ENCODE measurements around the gene MRPL55.
A peak's percentile ranks its signal among the peaks of the same experiment; 100 is the strongest.

MRPL55 gene

DNA sequence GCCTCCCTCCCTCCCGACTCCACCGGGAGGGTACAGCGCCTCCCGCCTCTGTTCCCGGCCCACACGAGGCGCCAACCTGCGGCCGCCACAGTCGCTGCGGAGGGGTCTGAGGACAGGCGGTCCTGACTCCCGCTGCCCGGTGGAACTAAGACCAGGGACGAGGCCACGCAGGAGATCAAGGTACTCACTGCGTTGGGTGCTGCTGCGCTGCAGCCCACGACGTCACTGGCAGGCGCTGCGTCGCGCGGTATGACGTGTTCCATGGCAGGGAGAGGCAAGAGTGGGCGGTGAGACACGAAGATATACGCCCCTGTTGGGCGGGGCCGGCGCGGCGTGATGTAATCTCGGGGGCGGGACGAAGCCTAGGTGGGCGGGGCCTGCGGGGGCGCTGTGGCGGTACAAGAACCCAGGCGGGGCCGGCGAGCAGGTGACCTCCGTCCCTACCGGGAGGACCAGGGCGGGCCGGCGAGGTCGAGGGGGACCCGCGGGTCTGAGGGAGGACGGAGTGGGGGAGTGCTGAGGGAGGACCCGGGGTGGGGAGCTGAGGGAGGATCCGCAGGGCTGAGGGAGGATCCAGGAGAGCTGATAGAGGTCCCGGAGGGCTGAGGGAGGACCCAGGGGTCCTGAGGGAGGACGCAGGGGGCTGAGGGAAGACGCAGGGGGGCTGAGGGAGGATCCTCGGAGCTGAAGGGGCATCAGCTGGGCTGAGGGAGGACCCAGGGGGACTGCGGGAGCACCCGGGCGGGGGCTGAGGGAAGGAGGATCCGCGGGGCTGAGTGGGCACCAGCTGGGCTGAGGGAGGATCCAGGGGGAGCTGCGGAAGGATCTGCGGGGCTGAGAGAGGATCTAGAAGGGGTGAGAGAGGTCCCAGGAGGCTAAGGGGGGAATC, at the start of gene MRPL55:
TSS of gene MRPL55 (minus strand) at position 227 of the 889 bp plus-strand sequence. CDS start 1,039 bp downstream, outside the sequence.
- DNase-seq: peak; percentile 74

DNA sequence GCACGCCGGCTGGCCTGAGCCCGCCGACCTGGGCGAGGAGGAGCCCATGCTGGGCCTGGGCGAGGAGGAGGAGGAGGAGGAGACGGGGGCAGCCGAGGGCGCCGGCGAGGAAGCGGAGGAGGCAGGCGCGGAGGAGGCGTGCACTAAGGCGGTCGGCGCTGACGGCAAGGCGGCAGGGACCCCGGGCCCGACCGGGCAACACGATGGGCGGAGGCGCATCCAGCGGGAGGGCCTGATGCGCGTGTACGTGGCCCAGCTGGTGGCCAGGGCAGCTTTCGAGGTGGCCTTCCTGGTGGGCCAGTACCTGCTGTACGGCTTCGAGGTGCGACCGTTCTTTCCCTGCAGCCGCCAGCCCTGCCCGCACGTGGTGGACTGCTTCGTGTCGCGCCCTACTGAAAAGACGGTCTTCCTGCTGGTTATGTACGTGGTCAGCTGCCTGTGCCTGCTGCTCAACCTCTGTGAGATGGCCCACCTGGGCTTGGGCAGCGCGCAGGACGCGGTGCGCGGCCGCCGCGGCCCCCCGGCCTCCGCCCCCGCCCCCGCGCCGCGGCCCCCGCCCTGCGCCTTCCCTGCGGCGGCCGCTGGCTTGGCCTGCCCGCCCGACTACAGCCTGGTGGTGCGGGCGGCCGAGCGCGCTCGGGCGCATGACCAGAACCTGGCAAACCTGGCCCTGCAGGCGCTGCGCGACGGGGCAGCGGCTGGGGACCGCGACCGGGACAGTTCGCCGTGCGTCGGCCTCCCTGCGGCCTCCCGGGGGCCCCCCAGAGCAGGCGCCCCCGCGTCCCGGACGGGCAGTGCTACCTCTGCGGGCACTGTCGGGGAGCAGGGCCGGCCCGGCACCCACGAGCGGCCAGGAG, 49.3 kb upstream of the MRPL55 start:
- no peak for DNase-seq

DNA sequence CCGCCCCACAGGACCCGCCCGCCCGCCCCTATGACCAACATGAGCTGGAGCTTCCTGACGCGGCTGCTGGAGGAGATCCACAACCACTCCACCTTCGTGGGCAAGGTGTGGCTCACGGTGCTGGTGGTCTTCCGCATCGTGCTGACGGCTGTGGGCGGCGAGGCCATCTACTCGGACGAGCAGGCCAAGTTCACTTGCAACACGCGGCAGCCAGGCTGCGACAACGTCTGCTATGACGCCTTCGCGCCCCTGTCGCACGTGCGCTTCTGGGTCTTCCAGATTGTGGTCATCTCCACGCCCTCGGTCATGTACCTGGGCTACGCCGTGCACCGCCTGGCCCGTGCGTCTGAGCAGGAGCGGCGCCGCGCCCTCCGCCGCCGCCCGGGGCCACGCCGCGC, 48.6 kb upstream of the MRPL55 start:
- DNase-seq: no peak

DNA sequence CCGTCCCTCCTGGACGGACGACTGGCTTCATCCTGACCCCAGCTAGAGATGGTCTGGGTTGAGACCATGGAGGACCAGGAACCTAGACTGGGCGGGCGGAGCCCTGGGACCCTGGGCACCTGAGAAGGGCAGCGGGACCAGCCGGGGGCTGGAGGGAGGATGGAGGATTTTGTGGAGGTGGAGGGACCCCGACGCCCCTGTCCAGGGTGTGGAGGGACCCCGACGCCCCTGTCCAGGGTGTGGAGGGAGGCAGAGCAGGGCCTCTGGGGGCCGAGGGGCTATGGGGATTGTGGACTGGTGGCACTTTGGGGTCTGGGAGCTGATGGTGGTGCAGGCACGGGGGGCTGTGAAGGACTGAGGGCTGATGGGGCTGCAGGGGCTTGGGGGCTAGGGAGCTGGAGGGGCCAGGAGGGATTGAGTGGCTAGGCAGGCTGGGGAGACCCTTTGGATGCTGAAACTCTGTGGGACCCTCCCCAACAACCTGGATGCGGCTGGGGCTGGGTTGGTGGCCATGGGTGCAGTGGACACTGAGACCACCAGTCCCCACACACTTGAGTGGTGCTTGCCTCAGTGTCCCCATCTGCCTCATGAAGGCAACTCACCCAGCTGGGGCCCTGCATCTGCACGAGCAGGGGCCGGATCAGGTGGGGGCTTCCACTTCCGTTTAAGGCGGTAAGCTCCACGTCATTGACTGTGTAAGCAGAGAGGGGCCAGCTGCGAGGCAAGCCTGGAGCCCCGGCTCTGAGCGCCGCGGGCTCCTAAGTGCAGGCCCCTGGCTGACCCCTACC, 48.0 kb upstream of the MRPL55 start:
- no peak for DNase-seq

DNA sequence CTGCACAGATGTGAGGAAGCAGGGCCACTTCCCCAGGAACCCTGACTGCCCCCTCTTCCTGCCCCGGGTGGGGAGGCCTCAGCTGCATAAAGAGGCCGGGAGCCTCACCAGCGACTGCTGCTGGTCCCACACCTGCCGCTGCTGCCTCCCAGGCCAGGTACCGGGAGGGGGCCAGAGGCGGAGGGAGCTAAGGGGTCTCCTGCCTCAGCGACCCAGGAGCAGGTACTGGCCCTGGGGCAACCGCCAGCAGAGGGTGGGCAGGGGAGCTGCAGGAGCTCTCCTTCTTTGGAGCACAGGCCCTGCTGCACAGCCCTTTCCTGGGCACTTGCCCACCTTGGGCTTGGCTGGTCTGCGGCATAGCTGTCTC, 47.4 kb upstream of the MRPL55 start:
- no peak for DNase-seq

DNA sequence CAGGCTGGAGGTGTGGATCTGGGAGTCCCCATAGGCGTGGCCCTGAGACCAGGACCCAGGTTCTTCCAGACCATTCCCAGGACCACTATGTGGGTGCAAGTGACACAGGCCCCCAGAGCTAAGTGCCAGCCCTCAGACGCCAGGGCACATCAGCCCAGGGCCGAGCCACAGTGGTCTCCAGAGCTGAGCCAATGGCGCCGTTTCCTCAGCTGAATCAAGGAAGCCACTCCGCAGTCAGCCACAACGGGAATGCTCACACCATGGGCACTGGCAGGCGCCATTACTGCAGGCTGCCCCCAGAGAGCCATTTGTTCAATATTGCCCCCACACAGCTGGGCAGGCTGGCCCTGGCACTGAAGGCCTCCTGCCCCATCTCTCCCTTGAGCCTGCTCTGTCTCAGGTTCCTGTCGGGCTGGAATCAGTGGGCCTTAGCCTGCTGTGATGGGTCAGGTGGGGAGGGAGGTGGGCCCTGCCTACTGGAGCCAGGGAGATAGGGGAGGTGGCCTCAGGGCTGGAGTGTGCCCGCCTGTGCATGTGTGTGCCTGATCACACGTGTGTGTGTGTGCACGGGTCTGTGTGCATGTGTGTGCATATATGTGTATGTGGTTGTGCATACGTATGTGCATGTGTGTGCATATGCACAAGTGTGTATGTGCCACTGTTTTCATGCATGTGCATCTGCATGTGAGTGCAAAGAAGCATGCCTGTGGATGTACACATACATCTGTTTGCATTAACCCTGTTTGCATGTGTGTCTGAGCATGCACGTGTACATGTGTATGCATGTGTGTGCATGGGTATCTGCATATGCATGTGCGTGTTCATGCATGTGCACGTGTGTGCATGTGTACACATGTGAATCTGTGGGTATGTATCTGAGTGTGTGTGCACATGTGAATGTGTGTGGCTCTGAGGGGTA, 46.8 kb upstream of the MRPL55 start:
- DNase-seq: no peak

DNA sequence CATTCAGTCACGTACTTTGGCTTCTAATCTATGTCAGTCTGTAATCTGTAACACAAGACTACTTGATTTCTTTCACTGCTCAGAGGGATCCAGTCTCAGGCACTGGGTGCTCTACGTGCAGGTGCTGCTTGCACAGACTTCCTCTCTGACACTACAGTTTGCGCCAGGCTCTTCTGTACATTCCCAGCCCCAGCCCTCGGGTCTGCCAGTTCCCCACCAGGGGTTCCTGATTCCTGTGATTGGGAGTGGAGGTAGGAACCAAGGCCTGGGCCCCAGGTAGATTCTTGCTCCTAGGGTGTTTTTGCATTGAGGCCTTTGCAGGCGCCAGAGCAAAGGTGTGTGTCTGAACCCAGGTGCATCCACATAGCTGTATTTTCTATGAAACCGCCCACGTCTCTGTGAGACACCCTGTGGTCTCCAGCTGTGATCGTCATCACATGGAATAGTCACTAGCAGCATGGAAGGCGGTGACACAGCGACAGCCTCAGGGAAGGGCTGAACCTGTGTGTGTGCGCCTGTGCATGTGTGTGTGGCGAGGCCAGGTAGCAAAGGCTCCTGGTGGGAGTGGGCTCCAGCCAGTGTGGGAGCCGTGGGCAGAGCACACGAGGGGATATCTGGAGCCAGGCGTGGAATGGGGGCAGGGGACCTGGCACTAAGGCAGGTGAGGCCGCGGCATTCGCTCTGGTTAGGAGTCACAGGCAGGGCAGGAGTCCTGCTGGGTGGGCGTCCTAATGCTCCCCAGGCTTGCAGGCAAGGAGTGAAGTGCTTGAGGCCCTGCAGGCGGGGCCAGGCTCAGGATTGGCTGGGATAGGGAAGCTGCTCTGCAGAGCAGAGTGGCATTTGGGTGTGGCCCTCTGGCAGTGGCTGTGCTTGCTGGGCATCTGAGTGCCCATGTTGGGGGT, 45.8 kb upstream of the MRPL55 start:
- DNase-seq: no peak

DNA sequence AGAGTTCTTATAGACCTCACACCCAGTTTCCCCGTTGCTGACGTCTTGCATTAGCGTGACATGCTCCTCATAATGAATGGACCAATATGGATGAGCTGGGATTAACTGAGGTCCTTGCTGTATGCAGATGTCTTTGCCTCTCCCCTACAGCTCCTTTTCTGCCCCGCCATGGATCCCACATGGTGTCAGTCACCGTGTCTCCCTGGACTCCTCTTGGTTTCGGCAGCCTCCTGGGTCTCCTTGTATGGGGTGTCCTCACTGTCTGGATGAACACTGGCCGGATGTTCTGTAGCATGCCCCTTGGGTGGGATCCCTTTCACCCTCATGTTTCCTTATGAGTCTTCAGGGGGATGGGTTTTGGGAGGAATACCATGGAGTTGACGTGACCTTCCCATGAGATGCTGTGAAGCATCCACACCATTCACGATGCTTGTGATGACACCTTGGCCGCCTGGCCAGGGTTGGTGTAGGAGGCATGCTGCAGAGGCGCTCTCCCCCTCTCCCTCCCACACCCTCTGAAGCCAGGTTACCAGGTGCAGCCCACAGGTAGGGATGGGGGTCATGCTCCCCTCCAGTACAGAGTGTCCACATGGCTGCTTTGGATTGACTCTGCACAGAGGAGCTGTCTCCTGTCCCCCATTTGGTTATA, 45.0 kb upstream of the MRPL55 start:
- no peak for DNase-seq

DNA sequence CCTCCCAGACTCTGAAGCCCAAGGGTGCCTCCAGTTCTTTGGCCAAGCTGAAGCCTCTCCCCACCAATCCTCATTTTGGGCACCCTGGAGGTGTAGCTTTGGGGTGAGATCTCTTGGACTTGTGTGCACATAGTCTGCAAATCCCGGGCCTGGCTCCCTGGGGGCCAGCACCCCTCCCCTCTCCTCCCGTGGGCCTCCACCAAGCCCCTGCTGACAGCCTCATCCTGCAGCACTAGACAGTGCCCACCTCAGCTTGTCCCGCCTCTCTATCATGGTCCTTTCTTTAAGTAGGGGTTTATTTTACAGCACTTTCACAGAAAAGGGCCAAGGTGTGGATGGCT, 43.8 kb upstream of the MRPL55 start:
- no peak for DNase-seq

DNA sequence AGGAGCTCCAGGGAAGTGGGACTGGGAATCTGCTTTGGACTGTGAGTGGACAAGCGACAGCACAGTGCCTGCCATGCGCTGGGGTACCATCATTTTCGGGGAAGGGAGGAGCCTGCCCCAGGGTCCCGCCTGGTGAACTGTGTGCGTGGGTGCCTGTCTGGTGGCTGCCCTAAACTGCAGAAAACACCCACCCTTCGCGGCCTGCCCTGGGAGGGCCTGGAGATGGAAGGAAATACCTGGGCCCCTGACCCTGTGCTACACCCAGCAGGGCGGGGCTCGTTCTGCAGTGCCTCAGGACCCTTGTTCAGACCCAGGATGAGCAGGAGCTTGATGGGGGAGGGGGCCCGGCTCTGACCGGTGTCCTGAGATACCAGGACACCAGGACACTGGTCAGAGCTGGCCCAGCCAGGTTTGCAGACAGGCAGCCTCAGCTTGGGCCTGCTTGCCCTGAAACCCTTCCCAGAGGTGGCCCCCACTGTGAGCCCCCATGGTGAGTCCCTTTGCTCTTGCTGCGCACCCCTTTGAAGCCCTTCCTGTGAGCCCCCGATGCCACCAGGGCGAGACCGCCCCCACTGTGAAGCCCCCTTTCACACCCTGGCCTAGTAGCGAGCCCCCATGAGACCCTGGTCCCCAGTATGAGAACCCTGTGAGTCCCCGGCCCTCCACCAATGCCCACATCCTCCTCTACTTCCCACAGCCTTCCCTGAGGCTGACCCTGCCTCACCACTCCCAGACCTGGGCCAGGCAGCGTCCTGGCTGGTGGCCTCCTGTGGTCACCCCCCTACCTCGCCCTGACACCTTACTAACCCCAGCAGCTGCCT, 43.2 kb upstream of the MRPL55 start:
- DNase-seq: no peak

DNA sequence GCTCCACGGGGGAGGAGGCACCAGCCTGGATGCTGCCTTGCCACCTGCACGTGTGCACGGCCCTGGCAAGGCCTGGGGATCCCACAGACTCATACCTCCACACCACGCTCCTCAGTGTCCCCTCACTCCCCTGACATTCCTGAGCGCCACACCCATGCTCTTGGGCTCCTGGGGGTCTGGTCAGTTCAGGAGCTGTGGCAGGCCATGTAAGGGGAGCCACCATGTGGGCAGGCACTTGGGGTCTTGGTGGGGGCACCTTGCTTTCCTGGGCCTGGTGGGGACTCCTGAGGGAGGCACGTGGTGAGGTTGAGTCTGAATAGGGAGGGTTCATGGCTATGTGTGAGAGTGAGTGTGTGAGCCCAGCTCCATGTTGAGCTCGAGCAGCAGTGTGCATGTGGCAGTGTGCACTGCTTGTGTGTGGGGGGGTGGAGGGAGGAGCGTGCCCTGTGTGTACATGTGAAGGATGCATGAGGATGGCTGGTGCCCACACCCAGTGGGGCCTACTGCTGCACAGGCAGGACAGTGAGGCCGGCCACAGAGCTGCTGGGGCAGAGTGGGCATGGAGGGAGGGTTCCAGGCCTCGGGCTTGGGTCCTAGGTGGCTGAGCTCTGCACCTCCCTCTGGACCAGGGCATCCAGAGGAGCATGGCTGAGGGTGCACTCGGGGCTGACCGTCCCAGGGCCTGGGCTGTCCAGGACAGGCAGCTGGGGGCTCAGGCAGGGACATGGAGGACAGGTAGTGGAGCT, 42.3 kb upstream of the MRPL55 start:
- DNase-seq: no peak

DNA sequence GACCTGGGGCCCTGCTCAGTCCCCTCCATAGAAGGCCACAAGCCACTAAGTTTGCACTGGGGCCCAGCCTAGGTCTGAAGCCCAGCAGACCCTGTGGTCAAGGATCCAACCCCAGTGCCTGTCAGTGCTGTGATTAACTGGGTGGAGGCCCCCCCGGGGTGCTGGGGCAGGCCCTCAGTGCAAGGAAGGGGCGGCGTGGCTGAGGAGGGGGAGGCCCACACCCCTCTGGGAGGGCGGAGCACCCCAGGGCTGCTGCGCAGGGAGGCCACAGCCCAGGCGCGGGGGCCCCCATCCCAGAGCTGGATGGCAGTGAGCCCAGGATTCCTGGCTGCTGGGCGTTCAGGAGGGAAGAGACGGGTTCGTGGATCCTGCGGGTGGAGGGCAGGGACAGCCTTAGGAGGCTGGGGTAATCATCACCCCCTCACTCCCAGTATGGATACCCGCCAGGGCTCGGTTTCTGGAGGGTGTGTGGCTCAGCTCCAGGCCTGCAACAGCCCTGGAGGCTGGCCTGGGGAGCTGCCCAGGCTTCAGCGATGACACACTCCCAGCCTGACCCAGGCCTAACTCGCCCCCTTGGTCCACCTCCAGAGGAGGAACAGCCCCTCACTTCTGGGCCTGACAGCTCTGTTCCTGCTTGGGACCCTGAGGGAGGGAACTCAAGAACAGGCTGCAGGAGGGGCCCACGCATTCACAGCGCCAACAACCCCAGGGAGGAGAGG, 41.5 kb upstream of the MRPL55 start:
- DNase-seq: no peak

DNA sequence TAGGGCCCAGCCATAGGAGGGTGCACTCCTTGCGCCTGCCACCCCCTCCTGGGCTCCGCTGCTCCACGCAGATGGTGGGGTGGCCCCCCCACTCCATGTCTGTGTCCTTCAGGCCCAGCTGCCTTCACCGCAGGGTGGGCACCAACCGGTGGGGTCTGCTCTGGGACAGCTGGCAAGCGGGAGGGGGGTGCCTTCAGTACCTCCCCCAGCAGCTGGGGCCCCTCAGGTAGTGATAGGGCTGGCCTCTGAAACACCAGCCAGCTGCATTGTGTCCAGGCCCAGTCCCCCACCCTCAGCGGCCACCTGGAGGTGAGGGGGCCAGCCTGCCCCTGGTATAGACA, 41.0 kb upstream of the MRPL55 start:
- DNase-seq: no peak

DNA sequence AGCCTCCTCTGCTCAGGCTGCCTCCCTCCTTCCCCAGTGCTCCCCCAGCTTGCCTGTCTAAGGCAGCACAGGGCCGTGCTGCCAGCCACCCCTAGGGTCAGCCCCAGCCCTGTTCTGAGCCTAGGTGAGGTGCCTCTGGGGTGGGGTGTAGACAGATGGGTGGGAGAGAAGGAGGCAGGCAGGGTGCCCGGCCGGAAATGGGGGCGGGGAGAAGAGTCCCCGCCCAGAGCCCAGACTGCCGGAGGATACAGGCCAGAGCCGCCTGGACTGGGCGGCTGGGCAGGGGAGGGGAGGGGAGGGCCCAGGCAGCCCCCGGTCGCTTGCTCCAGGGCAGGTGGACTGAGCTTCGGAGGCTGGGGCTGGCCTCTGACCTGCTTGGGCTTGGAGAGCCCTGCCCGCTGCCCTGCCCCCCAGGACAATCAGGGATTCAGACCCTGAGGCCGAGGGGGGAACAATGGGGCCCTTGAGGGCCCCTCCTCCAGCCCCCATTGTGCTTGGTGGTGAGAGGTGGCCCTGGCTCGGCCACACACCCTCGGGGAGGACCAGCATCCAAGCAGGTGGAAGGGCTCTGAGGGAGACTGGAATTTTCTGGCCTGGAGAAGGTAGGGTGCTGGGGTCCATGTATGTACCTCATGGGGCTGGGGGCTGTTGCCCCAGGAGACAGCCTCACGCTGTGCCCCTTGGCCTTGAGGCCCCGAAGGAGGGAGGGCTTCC, 40.5 kb upstream of the MRPL55 start, which contains the start of gene GJC2:
TSS of gene GJC2 (plus strand) at position 525 of the 714 bp plus-strand sequence. CDS start 7,829 bp downstream, outside the sequence.
- no peak for DNase-seq

DNA sequence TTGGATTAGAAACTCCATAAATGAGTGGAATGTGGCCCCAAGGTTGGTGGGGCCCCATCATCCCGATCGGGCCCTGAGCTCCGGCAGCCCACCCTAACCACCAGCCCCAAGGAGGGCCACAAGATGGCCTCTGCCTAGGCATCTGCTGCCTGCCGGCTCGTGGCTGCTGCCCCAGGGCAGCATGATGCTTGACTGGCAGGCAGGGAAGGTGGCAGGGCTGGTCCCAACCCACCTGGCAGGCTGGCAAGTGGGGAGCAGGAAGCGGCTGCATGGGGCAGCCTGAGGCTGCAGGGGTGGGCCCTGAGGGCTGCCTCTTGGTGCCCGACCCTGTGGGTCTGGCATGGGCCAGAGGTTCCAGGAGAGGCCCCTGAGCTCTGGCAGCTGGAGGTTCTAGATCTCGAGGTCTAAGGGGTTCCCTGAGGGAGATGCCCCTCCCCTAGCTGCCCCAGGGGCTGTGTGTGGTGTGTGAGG, 39.9 kb upstream of the MRPL55 start:
- DNase-seq: no peak

DNA sequence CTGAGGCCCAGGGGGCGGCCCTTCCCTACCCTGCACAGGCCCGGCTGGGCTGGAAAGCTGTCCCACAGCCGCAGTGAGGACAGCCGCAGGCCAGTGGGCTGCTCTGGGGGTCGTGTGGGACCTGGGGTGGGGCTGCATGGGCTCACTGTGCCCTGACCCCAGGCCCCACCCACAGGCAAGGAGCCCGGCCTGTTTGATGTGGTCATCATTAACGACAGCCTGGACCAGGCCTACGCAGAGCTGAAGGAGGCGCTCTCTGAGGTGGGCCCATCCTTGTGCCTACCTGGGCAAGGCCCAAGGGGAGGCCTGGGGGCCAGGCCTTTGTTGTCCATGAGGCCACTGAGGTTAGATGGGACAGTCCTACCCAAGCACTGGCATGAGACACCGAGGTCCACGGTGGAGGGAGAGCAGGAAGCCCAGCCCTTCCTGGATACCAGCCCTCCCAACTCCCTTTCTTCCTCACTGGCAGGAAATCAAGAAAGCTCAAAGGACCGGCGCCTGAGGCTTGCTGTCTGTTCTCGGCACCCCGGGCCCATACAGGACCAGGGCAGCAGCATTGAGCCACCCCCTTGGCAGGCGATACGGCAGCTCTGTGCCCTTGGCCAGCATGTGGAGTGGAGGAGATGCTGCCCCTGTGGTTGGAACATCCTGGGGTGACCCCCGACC, 39.2 kb upstream of the MRPL55 start:
- no peak for DNase-seq

DNA sequence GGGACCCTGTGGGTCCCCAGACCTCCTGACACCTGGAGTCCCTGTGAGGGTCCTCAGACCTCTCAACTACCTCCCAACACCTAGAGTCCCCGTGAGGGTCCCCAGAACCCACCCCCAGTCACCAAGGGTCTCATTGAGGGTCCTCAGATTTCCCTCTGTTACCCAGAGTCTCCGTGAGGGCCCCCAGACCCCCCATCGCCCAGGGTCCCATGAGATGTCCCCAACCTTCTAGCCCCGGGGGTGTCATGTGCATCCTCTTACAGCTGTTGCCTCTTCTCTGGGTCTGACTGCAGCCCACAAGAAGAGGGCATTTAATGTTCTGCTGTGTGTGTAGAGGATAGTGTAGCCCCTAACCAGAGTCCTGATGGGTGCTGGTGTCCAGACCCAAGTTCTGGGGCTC, 38.7 kb upstream of the MRPL55 start:
- DNase-seq: no peak
